Heart right ventricle (tissue), 16 donors: Measurements from ENCODE around the gene PIK3CB. TPM values are rescaled to one million over a fixed set of nuclear protein-coding genes. Genes with fewer than 3 reads are reported as not detected.

Source experiments
- ATAC-seq, 8 donors: fragments of 200-7000 bp; cut with Tn5 transposase; one replicate each; pipeline ENCODE4 v1.9.1; 2020; ENCODE audit warnings: mild to moderate bottlenecking in 8 of 8, moderate library complexity in 8 of 8, moderate number of reproducible peaks in 1 of 8
- DNase-seq, 2 donors: peaks; one replicate each; pipeline ENCODE4 v3.0.0-alpha.2; 2020
- H3K27ac ChIP-seq, 10 donors: fragments of 200-600 bp; sonication (generic) in 2 of 10; one replicate each; pipeline versions ENCODE4 v1.5.0 to v1.8.0; 2020 to 2022; ENCODE audit warnings: mild to moderate bottlenecking in 3 of 10
- H3K27me3 ChIP-seq, 7 donors: fragments of 200-600 bp; one replicate each; pipeline ENCODE4 v1.8.0; 2021 to 2022; ENCODE audit warnings: mild to moderate bottlenecking in 2 of 7
- H3K36me3 ChIP-seq, 9 donors: fragments of 200-600 bp; sonication (generic) in 1 of 9; one replicate each; pipeline versions ENCODE4 v1.5.0 to v1.8.0; 2020 to 2022; ENCODE audit warnings: mild to moderate bottlenecking in 2 of 9
- H3K4me1 ChIP-seq, 9 donors: fragments of 200-600 bp; sonication (generic) in 1 of 9; one replicate each; pipeline versions ENCODE4 v1.5.0 to v1.8.0; 2020 to 2022; ENCODE audit warnings: mild to moderate bottlenecking in 4 of 9
- H3K4me3 ChIP-seq, 10 donors: fragments of 200-600 bp; sonication (generic) in 2 of 10; one replicate each; pipeline versions ENCODE4 v1.5.0 to v1.8.0; 2020 to 2022; ENCODE audit warnings: mild to moderate bottlenecking in 7 of 10, moderate library complexity in 2 of 10
- H3K9me3 ChIP-seq, 11 donors: fragments of 200-600 bp in 10 of 11; sonication (generic) in 2 of 11; one replicate each; pipeline versions ENCODE4 v1.5.0 to v1.8.0; 2013 to 2022; ENCODE audit warnings: mild to moderate bottlenecking in 2 of 11, control low read depth in 1 of 11, moderate library complexity in 1 of 11
- WGBS, 2 donors: extraction: QIAGEN DNeasy Blood & Tissue Kit; methylation state at CpG; one replicate each; pipeline ENCODE4 v1.1.7; 2013; ENCODE audit warnings: inconsistent platforms in 1 of 2; 5-methylcytosine and 5-hydroxymethylcytosine counted together
- intact Hi-C, 10 donors: fragments of 100-400 bp; cut with DNase I; formaldehyde crosslinking; loops; one replicate each; pipeline versions ENCODE4 v1.11.1 to v1.14.2; 2022
- polyA plus RNA-seq, 2 donors: library from polyadenylated mRNA; stranded (reverse); fragments of 200-250 nt; gene quantifications; one replicate each; pipeline ENCODE4 v1.2.3, GENCODE V29; 2013
- total RNA-seq, 10 donors: library from RNA; stranded (reverse); fragmentation: NEBNext Ultra II Directional in 3 of 10; extraction: Animal tissue kit (Norgen Biotek cat#: 25700) in 3 of 10; gene quantifications; one replicate each; pipeline versions ENCODE4 v1.2.1 to v1.2.4, GENCODE V29; 2021 to 2023
- TF ChIP-seq, protein P1 (sequence below), 9 donors: fragments of 200-600 bp; sonication (generic) in 2 of 9; IDR thresholded peaks; one replicate each; pipeline versions ENCODE4 v1.5.0 to v1.8.0; 2021 to 2022; ENCODE audit warnings: antibody characterized with exemption in 9 of 9, mild to moderate bottlenecking in 5 of 9, moderate library complexity in 1 of 9
- donor health status: Arrhythmogenic right ventricular cardiomyopathy.
- donor health status: ischemic (EF 13 %, LVEDD 7.1; RV severe dilation, severe dysfunction).
- donor health status: healthy with polysubstance abuse.
- donor health status: DM: no; HTN: yes; CAD: no.
- donor health status: DM: no; HTN: no; CAD: no.
- donor health status: ischemic (EF 25% LVEDD 6.9; RV normal size, moderate dysfunction).
- donor health status: ischemic (EF 25% LVEDD 5.7; RV mildly dilated, moderate dysfunction).
- donor health status: healthy.
- donor health status: DM: yes; HTN: yes; CAD: no.
- donor health status: Ischemic cardiomyopathy.
- donor health status: ischemic (EF 35%, LVEDD 5.7; RV mildly dilated, moderate dysfunction).
- donor health status: nonischemic (EF 11% LVEDD 7.7; RV severe dilation, severe dysfunction).
- donor health status: DM: yes; HTN: yes; CAD: no.
- donor health status: PGD.
- donor health status: ischemic (EF 29% LVEDD 5.4; RV normal size, mild dysfunction).
- donor health status: nonischemic (EF 23%, LVEDD 6.1; RV moderate dilation, normal function).

The PIK3CB gene
- total and polyA plus RNA-seq, 12 donors, result 8.1 to 45.7 (median 29.3) TPM

DNA sequence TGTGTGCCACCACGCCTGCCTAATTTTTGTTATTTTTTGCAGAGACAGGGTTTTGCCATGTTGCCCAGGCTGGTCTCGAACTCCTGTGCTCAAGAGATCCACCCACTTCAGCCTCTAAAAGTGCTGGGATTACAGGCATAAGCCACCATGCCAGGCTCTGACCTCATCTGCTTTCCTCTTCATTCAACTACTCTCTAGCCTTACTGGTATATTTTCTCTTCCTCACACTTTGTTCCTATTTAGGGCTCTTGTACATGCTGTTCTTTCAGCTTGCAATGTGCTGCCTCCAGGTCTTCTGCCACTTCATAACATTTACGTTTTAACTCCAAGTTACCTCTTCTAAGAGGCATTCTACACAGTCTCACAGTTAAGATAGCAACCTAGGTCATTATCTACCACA lies 34.9 kb downstream of the PIK3CB start:
- H3K27ac ChIP-seq, result peak overlapping the region in 7 of 10 donors; percentile 26 to 61 (median 43)
- H3K27me3 ChIP-seq, result no peaks in the 10 kb centered on the region
- no peak overlapping the region for H3K4me3 ChIP-seq
- DNase-seq (no peak), ATAC-seq (peak in 6 of 8 donors; percentile 49 to 95 (median 86))
- WGBS, 2 donors, result 77 to 78% methylated on average over 3 of the region's 3 CpGs
- TF ChIP-seq, protein P1, sequence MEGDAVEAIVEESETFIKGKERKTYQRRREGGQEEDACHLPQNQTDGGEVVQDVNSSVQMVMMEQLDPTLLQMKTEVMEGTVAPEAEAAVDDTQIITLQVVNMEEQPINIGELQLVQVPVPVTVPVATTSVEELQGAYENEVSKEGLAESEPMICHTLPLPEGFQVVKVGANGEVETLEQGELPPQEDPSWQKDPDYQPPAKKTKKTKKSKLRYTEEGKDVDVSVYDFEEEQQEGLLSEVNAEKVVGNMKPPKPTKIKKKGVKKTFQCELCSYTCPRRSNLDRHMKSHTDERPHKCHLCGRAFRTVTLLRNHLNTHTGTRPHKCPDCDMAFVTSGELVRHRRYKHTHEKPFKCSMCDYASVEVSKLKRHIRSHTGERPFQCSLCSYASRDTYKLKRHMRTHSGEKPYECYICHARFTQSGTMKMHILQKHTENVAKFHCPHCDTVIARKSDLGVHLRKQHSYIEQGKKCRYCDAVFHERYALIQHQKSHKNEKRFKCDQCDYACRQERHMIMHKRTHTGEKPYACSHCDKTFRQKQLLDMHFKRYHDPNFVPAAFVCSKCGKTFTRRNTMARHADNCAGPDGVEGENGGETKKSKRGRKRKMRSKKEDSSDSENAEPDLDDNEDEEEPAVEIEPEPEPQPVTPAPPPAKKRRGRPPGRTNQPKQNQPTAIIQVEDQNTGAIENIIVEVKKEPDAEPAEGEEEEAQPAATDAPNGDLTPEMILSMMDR (IDR thresholded peaks at IDR 0.05), result no peak
- H3K4me1 ChIP-seq, result peaks cover 3 to 30% (median 16%) of the 10 kb centered on the region in 9 donors
- intact Hi-C loops, result no loop called here
- peaks cover 0 to 9% (median 0%) of the 10 kb centered on the region in 9 donors for H3K36me3 ChIP-seq
- H3K9me3 ChIP-seq, result no peaks in the 10 kb centered on the region

DNA sequence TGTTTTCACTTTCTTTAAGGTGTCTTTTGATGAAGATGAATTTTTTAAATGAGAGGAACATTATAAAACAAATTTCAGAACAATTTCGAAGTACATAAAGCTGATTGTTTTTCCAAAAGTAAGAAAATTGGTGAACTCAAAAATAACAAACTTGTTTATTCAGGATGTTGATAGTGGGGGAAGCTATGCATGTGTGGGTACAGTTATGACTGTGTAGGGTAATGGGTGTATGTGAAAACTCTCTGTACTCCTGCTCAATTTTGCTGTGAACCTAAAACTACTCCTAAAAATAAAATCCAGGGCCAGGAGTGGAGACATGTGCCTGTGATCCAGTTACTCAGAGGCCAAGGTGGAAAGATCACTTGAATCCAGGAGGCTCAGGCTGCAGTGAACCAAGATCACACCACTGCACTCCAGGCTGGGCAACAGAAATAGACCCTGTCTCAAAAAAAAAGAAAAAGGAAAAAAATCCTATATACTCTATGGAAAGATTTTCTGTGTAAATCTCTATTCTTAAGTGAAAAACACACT lies 37.2 kb downstream of the PIK3CB start:
- ATAC-seq (no peak), DNase-seq (no peak)
- TF ChIP-seq, protein P1 (IDR thresholded peaks at IDR 0.05), result no peak
- Histone ChIP-seq H3K27ac (no peak overlapping the region), H3K36me3 (peaks cover 0 to 31% (median 7%) of the 10 kb centered on the region in 9 donors), H3K4me1 (peaks cover 3 to 30% (median 16%) of the 10 kb centered on the region in 9 donors), H3K27me3 (no peaks in the 10 kb centered on the region), H3K4me3 (no peak overlapping the region), H3K9me3 (no peaks in the 10 kb centered on the region)
- intact Hi-C loops, result no loop called here
- WGBS, 2 donors, result 93 to 96% methylated on average over 1 of the region's 1 CpG

DNA sequence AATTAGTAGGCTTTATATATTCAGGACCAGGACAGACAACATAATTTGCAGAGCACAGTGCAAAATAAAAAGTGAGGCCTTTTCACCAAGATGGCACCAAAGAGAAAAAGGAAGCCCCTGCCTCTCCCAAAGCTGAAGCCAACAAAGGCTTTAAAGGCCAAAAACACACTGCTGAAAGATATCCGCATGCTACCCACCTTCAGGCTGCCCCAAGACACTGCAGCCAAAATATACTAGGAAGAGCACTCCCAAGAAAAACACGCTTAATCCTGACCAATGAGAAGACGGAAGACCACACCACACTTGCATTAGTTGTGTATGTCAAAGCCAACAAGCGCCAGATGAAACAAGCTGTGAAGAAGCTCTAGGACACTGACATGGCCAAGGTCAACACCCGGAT lies 38.0 kb downstream of the PIK3CB start:
- DNase-seq (no peak), ATAC-seq (no peak)
- H3K9me3 ChIP-seq, result no peaks in the 10 kb centered on the region
- peaks cover 3 to 27% (median 16%) of the 10 kb centered on the region in 9 donors for H3K4me1 ChIP-seq
- intact Hi-C loops, result no loop called here
- no peaks in the 10 kb centered on the region for H3K27me3 ChIP-seq
- peaks cover 0 to 39% (median 7%) of the 10 kb centered on the region in 9 donors for H3K36me3 ChIP-seq
- 89 to 98% methylated on average over 5 of the region's 5 CpGs for WGBS, 2 donors
- no peak overlapping the region for H3K27ac ChIP-seq
- no peak overlapping the region for H3K4me3 ChIP-seq
- TF ChIP-seq, protein P1 (IDR thresholded peaks at IDR 0.05), result no peak

DNA sequence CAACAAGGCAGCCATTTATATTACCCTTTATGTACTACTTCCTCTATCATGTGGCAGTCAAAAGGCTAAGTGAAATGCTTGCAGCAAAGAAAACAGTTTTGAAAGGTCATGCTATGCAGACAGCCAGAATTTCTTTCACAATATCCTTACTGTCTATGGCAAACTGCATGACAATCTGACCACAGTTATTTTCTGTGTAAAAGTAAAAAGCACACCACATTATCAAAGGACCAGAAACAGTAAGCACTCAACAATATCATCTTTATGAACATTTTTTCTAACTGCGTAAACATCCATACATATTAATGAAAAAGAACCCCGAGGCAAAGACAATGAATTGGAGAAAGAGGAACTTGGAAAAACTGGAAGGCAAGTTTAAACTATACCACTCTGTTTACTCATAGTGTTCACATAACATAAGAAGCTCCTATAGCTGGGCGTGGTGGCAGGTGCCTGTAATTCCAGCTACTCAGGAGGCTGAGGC lies 47.9 kb downstream of the PIK3CB start:
- intact Hi-C loops, result no loop called here
- 90 to 94% methylated on average over 3 of the region's 3 CpGs for WGBS, 2 donors
- Histone ChIP-seq H3K27ac (peak overlapping the region in 2 of 10 donors; percentile 3 to 83), H3K27me3 (no peaks in the 10 kb centered on the region), H3K9me3 (no peaks in the 10 kb centered on the region), H3K36me3 (peaks cover 0 to 15% (median 0%) of the 10 kb centered on the region in 9 donors), H3K4me1 (peaks cover 0 to 26% (median 0%) of the 10 kb centered on the region in 9 donors), H3K4me3 (peak overlapping the region in 1 of 10 donors; percentile 18)
- TF ChIP-seq, protein P1 (IDR thresholded peaks at IDR 0.05), result no peak
- ATAC-seq, result peak in 2 of 8 donors; percentile 62 to 80
- no peak for DNase-seq
